Erythroblast (primary cell): Measurements from ENCODE around the gene NGF.

Experiments used
- GATA1 ChIP-seq: IDR thresholded peaks from 2 replicates; pipeline ENCODE4 v1.6.1; 2011; ENCODE audit warnings: low read depth, mild to moderate bottlenecking, control low read depth, low read length, moderate library complexity
- POLR2A ChIP-seq: IDR thresholded peaks from 2 replicates; pipeline ENCODE4 v1.6.1; 2011; ENCODE audit warnings: mild to moderate bottlenecking, low read length

DNA sequence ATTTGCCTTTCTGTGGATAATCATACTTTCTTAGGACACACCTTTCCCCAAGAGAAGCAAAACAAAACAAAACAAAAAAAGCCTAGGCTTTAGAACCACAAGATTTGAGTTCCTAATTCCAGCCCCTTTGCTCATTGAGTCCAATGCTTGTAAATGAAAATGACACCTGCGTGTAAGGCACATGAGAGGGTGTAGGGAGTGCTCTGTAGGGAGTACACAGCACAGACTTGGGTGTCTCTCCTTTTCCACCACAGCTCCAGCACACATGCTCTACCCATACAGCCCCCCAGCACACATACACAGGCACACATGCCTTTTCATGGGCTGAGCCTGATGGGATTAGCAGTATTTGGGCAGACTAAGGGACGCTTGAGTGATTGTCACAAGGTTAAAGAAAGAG is 9.2 kb upstream of the NGF start:
- TF ChIP-seq POLR2A, result no peak
- TF ChIP-seq GATA1, result no peak
